Activated T-helper 1 cell treated with Interleukin-2 at 50 U/mL for 16 hours (primary cell): ENCODE data around the gene CABLES1.

Experiments used
- DNase-seq: peaks from one replicate; pipeline ENCODE4 v3.0.0-alpha.2; 2020; ENCODE audit warnings: low read depth

Gene CABLES1

DNA sequence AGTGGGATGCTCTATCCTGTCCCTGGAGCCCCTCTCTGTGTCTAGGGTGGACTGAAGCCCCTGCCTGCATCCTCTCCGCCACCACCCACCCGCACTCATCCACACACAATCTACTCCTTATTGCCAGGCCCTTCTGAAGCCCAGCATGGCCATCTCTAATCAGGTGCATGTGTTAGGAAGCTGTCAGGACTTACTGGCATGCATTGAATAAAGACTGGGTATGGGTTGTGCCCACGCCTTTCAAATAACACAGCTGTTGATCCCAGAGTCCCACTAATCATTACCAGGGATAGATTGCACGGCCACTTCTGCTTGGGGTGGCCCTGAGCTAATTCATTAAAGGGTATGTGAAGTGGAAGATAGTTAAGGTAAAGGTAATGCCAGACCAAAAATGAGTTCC, 88.4 kb downstream of the CABLES1 start:
- DNase-seq: no peak

DNA sequence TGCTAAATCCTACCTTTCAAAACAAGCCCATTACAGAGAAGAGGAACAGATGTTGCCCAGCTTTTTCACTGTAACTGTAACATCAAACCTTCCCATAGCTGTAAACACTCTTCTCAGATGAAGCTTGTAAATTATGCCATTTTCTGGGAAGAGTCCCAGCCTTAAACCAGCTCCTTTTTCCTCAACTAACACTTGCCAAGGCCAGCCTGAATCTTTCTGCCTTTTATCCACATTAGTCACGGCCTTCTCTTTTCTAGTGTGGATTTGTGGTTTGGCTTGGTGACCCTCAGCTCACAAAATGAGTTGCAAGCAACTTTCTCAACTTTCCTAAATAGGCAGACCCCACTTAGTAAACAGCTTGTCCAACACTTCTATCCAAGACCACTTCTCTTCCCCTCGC, 90.2 kb downstream of the CABLES1 start:
- DNase-seq: no peak

DNA sequence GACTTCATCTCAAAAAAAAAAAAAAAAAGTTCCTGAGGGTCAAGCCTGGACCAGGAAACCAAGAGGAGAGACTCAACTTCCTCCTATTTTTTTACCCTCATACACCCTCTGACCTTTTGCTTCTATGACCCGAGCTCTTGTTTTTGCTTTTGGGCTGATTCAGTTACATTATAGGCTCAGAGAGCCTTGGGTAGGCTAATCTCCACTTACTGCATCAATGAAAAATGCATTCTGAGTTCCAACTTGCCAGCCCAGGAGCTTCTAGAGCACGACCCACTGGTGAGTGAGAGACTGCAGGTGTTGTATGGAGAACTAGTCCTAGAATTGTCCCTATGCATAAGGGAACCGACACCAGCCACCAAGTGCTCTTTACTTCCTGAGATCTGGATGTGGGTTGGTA, 91.1 kb downstream of the CABLES1 start:
- no peak for DNase-seq

DNA sequence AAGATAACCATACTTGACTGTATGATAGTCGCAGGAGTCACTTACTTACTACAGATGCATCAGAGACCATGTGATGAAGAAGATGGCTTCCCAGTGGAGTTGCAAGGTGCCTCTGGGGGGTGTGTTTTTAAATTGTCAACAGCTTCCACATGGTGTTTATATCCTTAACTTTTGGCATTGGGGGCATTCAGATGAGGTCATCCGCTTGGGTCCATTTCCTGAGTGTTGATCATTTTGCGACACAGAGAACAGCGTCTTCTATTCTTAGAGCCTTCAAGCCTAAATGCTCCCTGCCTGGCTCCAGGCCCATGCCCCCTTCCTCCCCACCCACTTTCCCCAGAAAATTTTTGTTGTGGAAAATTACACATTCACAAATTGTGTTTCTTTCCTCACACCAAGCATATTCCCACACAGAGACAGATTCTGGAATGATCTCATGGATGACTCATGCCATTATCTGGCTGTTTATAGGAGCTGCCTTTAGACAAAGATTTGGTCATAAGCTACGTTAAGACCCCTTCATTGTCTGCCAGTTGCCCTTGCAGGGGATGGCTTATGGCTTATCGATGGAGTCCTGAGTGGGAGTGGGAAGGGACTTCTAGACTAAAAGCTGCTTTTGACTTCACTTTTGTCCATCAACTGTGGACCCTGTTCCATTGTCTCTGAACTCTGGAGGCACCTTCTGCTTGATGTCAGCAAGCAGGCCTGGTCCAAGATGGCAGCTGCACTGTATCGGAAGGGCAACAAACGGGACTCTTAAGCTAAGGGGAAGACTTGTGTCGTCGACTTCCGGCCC, 91.8 kb downstream of the CABLES1 start:
- DNase-seq: no peak

DNA sequence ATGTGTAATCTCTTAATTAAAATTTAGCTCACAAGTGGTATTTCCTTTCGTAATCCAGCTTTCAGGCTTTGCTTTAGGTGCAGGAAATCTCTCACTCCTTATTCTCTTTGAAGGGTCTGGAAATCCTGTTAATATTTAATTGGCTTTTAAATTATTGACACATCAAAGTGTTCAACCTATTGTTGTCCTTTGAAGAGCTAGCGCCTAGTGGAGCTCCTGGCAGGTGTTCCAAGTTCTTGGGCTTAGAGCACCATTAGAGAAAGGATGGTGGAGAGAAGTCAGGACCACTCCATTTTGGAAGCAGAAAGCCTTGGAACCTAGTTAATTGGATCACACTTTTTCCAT, 92.4 kb downstream of the CABLES1 start:
- DNase-seq: no peak

DNA sequence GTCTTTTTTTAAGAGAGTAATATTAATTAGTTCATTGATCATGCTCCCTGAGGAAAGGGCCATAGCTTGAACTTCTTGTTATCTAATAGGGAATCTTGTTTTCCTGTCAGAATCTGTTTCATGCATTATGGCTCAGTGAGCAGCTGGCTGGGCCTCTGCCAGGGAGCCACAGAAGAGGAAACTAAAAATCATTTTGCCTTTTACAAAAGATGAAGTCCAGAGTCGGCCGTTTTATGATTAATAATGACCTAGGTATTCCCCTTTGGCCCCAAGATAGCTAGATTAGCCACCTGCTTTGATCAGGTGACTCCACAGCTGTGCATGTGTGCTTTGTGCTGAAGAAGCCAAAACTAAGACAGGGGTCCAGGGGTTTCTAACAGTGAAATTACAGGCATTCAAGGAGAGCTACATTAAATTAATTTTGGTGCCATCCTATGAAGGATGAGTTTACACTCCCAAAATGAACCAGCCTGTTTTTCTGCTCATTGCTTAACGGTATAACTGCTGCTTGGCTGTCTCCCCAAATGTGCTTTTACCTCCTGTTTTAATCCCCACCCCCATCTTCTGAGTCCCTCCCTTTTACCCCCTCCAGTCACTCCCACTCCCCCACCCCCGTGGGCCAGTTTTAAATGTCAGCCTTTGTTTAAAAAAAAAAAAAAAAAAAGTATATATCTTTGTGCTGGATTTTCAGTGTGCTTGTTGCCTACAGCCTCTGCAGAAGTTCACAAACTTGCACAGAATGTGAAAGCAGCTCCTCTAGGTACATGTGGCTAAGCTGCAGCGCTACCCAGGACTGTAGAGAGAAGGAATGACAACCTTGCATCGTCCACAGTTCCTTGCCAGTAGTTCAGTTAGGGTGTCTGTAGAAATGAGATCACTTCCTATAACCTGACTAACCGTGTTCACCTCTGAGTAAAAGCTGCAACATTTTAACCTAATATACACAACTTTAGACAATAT, 93.1 kb downstream of the CABLES1 start:
- DNase-seq: no peak

DNA sequence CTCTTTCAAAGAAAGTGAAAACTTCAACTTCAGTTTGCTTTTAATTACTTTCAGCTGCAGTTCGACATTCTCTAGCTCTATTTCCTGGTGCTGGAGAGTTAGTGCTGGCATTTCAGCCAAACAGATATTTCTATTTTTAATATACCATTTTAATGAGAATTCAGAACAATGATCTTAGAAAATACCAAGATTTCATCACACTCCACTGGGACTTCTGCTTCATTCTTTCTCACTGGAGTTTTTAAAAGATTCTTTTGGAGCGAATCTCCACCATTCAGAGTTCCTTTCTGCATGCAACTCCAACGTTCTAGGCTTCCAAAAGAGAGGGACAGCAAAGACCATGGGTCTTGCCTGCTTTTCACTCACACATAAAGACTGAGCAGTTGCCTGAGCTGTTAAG, 94.2 kb downstream of the CABLES1 start:
- DNase-seq: no peak

DNA sequence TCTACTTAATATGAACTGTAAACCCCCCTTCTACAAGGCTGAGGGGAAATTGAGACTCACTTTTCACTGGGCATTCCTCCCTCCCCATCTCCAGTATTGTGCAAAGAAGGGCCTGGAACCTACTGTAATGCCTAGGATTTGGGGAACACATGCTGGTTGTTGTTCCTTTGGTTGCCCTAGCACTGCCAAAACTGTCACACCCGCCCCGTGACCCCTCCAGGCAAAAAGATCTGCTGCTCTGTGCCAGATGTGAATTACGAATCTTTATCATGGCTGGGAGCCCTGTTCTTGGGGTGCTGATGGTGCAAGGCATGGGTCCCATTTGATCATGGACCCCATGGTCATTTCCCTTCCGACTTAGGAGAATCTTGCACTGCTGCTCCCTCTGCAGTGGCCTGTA, 95.4 kb downstream of the CABLES1 start:
- no peak for DNase-seq

DNA sequence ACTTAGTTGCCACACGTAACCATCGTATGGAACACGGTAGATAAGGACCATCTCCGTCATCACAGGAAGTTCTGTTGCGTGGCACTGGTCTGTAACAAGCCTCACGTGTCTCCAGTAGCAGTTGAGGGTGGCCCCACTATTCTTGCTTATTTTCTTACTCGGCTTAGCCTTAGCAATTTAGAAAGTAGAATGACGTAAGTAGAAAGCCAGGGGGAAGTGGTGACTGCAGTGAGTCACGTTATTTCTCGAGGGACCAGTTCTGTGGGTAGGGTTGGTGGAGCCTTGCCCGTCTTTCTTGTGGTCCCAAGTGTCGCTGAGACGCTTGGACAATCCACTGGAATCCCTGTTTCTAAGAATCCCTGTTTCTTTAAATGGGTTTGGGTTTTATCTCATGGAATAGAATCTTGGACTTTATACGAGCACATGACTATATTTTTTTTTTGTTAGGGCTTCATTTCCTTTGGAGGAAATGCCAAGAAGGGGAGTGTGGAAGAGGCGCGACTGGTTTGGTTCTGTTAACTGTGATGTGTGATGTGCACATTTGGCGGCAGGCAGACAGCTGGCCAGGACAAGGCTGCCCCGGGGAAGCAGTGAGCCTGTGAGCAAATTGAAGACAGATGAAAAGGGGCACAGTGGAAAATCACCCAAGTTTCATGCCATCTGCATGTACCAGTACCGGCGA, 96.2 kb downstream of the CABLES1 start:
- DNase-seq: peak; percentile 50

DNA sequence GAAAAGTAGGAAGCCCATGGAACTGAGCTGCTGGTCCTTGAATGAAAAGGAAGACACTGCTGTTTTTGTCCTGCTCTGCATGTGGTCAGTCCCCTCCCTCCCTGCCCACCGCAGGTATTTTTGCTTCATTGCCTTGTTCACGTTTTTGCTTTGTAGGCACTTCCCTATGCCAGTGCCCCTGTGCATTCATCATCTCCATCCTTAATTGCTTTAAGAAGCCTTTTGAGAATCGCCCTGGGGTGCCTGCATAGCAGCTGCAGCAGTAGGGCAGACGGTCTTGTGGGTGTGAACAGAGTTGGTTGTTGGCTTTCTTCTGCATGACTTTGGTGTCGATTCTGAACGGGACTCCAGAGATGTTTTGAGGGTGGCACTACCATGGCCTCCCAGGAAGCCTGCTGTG, 97.0 kb downstream of the CABLES1 start:
- no peak for DNase-seq

DNA sequence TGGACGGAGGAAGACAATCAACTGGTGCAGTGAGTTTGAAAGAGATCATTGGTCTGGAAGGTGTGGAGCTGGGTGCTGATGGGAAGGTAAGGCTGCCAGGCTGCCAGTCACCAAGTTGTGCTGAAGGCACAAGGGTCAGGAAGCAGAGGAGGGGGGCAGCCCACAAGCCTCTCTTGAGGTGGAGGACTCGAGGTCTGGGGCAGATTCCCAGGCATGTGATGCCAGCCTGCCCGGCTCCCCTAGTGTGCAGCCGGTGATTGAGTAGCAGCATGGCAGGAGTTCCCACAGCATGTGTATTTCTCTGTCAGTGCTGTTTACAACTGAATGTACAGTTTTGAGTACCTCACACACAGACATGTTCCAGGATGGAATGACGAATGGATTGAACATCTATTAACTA, 99.3 kb downstream of the CABLES1 start:
- no peak for DNase-seq

DNA sequence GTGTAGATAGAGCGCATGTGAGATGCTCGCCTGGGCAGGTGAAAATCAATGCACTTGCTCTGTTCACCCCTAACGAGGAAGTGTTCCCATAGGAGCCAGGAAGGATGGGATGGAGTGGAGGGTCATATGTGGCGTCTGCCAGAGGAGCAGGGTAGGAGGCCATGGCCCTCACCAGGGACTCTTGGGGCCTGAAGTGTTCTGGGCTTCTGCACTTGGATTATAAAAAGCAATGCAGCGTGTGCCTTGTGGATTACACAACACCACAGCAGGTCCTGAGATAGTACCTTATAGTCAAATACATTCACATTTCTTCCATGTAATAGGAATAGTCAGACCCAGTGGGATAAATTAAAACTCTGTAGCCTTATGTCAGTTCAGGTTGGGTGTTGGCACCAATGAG, 100.1 kb downstream of the CABLES1 start:
- DNase-seq: no peak

DNA sequence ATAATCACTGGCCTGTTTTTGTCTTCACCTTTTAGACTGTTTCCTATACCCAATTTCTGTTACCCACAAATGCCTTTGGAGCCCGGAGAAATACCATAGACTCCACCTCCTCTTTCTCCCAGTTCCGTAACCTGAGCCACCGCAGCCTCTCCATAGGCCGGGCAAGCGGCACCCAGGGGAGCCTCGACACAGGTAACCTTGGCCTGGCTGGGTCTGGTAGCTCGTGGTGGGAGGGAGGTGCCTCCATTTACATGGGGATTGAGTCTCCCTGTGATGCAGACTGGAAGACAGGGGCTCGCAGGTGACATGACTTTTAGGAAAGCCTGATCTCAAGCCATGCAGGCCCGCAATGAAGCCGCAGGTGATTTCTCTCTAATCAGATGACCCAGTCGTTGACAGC, 100.6 kb downstream of the CABLES1 start:
- no peak for DNase-seq

DNA sequence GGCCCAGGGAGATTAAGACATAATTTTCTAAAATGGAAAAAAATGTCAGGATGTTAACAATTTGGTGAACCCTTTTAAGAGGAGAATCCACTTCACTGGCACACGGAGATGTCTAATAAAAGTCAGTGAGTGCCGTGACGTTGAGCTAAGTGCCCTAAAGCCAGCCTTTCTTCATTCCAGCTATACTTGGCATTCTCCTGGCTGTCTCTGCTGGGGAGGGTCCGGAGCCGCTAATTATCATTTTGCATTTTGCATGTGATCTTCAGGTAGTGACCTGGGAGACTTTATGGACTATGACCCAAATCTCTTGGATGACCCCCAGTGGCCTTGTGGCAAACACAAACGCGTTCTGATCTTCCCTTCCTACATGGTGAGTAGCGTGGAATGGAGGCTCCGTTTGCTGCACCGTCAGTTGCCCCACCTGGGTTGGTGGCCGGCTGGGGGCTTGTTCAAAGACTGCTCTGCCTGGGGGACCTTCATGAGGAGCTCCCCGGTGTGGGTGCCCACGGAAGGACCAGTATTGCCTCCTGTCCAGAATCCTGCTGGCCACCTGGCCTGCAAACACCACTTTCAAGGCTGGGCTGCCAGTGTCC, 101.7 kb downstream of the CABLES1 start:
- no peak for DNase-seq

DNA sequence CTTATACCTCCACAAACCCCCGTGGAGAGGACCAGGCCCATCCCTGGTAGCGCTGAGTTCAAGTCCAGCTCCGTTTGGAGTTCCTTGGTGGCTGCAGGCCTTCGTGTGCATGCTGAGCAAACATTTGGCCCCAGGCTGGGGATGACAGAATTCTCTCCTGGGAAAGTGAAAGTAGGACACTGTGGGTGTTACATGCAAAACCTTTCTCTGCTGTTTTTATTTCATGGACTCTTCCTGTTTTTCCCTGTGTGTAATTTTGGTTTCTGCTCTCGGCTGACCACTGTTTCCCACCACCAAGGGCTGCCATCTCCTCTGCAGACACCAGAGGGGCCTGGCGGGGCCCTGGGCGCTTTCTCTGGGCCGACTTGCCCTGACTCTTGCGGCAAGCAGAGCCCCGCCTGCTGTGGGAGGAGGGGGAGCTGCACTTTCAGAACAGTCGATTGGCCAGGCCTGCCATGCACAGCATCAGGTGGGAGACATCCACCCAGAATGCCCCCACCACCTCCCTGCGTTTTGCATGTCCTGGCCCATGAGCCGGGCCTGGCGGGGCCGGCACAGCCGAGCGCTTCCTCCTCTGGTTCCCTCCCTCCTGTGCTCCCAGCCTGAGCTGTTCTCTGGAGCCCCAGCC, 102.4 kb downstream of the CABLES1 start:
- DNase-seq: no peak

DNA sequence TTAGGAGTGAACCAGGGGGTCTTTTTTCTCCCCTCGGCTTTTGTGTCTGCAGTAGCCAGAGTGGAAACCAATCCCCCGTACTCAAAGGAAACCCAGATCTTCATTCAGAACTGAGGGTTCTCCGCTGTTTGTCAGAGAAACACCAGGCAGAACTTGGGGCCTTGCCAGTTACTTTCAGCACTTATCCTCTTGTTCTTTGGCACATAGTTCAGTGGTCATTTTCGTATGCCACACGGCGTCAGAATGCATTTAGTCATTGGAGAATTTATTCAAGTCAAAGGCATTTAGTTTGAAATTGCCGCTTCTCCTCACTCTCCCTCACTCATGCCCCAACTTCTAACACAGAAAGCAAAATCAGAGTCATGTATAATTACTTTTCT, 102.9 kb downstream of the CABLES1 start:
- no peak for DNase-seq

DNA sequence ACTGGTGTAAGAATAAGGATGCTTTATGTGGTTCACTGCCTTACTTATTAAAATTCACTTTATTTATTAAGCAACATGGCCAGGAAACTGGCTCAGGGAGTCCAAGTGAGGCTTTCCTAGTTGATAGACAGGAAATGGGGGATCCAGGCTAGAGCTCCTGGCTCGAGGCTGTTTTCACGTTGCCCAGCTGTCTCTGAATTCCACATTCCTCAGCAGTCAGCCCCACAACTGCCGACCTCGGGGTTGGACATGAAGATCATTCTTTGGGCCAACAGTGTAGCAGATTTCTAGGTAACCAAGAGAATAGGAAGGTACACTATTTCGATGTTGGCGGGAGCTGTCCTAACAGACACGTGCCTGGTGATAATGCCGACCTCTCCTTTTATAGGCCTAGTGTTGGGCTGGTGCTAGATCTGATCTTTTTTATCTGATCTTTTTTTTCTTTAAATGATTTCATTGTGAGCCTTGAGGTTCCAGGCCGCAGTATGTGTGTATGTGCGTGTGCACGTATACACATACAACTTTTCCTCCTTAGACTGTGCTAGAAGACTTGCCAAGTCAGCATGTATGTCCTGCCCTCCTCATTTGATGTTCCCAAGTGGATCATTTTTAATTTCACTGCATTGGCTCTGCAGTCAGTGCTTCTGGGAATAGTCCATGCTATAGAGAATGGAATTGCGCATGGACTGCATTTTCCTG, 103.5 kb downstream of the CABLES1 start:
- DNase-seq: no peak

DNA sequence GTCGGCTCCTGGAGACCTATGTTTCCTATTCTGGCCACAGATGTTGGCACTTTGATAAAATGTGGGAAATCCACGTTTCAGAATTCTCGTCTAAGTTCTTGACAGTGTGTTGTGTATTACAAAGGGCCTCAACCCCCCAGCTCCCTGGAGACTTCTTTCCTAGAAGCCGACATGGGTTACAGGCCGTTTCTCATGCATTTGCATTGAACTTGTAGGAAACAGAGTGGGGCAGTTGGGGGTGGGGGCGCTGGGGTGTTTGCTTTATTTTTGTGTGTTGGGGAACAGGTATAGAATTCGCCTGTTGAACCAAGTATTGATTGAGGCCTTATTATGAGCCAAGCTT, 104.0 kb downstream of the CABLES1 start:
- no peak for DNase-seq

DNA sequence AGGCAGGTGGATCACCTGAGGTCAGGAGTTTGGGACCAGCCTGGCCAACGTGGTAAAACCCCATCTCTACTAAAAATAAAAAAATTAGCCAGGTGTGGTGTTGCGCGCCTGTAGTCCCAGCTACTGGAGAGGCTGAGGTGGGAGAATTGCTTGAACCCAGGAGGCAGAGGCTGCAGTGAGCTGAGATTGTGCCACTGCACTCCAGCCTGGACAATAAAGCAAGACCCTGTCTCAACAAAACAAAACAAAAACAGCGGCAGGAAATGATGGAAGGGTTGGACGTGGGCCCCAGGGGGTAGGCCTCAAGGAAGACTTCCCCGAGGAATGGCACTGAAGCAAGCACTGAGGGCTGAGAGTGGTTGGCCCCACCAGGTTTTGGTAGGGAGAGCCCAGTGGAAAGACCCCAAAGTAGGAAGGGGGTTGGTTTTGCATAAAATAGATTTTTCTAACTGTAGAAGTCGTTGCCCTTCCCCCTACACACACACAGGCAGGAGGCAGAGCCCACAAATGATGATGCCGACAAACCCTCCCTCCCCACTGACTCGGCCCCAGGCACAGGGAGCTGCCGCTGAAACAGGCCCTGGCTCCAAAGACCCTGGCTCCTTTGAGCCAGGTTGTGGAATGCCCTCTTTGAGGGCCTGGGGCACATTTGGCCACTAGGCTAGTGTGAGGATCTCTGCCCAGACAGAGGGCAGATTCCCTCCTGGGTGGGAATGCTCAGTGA, 104.8 kb downstream of the CABLES1 start:
- DNase-seq: no peak

DNA sequence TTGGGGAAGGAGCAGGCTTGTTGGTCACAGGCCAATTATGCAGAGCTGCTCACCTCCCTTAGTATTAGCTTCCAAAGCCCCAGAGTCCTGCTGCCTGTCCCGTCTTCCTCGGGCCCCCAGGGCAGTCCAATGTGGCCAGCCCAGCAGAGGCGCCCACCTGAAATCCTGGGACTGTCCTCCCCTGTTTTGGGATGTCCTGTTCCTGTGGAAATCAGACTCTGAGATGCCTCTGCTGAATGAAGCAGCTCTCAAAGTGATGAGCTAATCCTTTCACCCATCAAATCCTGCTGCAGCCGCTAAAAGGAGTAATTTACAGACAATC, 105.3 kb downstream of the CABLES1 start:
- DNase-seq: no peak
